ENCODE data around the gene SNRNP48. TPM values are rescaled to one million over a fixed set of nuclear protein-coding genes. Genes with fewer than 3 reads are reported as not detected.

Gene SNRNP48
- total RNA-seq, 3 donors from 2014 or later: 13.9 to 20.9 (median 15.4) TPM

- intact Hi-C loops (cut with DNase I; ENCODE audit: low total_unique reads): no loop called here
- Histone ChIP-seq H3K27me3 (no peaks in the 10 kb centered on the region), H3K27ac (no peak overlapping the region), H3K36me3 (no peaks in the 10 kb centered on the region), H3K4me1 (no peaks in the 10 kb centered on the region), H3K9me3 (no peaks in the 10 kb centered on the region), H3K4me3 (no peak overlapping the region)
- no peak for DNase-seq (ENCODE audit: low spot score in 2 of 2)
- no peak for TF ChIP-seq POLR2AphosphoS5 (IDR thresholded peaks at IDR 0.05)
- no peak for TF ChIP-seq POLR2A (IDR thresholded peaks at IDR 0.05)
- no peak for TF ChIP-seq CTCF (IDR thresholded peaks at IDR 0.05)
Observed at GRCh38 chr6:7652957-7653356, 63.0 kb downstream of the SNRNP48 start.

DNA sequence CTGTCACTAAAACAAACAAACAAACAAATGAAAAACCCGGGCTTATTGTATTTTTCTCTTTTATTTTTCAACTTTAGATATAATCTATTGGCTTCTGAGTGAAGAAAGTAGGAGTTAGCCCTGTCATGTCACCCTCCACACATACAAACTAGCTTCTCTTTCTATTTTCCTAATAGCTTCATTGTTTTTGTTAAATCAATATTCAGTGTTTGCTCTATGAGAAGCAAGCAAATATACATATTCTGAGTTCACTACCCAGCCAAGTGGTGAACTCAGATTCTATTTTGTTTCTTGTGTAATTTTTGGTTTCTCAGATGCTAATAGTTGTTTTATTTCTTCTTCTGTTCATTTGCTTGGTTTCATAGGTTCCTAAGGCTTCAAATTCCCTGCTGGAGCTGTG lies 66.4 kb downstream of the SNRNP48 start:
- no peaks in the 10 kb centered on the region for H3K9me3 ChIP-seq
- DNase-seq (ENCODE audit: low spot score in 2 of 2): no peak
- H3K27me3 ChIP-seq: peaks cover 0 to 2% of the 10 kb centered on the region in 2 donors
- intact Hi-C loops (cut with DNase I; ENCODE audit: low total_unique reads): no loop called here
- H3K27ac ChIP-seq: no peak overlapping the region
- no peak overlapping the region for H3K4me3 ChIP-seq
- no peak for TF ChIP-seq CTCF (IDR thresholded peaks at IDR 0.05)
- no peak for TF ChIP-seq POLR2AphosphoS5 (IDR thresholded peaks at IDR 0.05)
- TF ChIP-seq POLR2A (IDR thresholded peaks at IDR 0.05): no peak
- H3K4me1 ChIP-seq: no peaks in the 10 kb centered on the region
- H3K36me3 ChIP-seq: no peaks in the 10 kb centered on the region

- intact Hi-C loops (cut with DNase I; ENCODE audit: low total_unique reads): no loop called here
- Histone ChIP-seq H3K4me1 (no peaks in the 10 kb centered on the region), H3K4me3 (no peak overlapping the region), H3K27me3 (peaks cover 0 to 2% of the 10 kb centered on the region in 2 donors), H3K27ac (no peak overlapping the region), H3K36me3 (no peaks in the 10 kb centered on the region), H3K9me3 (no peaks in the 10 kb centered on the region)
- TF ChIP-seq POLR2A (IDR thresholded peaks at IDR 0.05) (no peak), POLR2AphosphoS5 (IDR thresholded peaks at IDR 0.05) (no peak), CTCF (IDR thresholded peaks at IDR 0.05) (no peak)
- no peak for DNase-seq (ENCODE audit: low spot score in 2 of 2)
Observed at GRCh38 chr6:7658543-7658942, 68.5 kb downstream of the SNRNP48 start.

DNA sequence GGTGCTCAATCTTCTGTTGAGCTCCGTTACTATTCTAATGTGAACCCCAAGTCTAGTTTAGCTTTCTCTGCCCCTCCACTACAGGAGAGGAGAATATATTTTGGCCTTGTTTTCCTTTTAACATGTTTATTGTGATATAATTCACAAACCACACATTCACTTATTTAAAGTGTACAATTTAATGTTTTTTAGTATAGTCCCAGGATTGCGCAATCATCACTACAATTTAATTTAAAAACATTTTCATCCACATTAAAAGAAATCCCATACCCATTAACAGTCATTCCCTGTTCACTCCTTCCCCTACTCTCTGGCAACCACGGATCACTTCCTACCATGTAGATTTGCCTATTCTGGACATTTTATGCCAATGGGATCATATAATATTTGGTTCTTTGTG lies 71.4 kb downstream of the SNRNP48 start:
- Histone ChIP-seq H3K9me3 (peaks cover 0 to 4% of the 10 kb centered on the region in 2 donors), H3K4me3 (no peak overlapping the region), H3K27me3 (peaks cover 0 to 2% of the 10 kb centered on the region in 2 donors), H3K27ac (no peak overlapping the region), H3K36me3 (no peaks in the 10 kb centered on the region), H3K4me1 (no peaks in the 10 kb centered on the region)
- no peak for DNase-seq (ENCODE audit: low spot score in 2 of 2)
- intact Hi-C loops (cut with DNase I; ENCODE audit: low total_unique reads): no loop called here
- TF ChIP-seq POLR2AphosphoS5 (IDR thresholded peaks at IDR 0.05) (no peak), POLR2A (IDR thresholded peaks at IDR 0.05) (no peak), CTCF (IDR thresholded peaks at IDR 0.05) (no peak)

Other genes starting within 250 kb of the SNRNP48 start
- gene CAGE1, start 200.5 kb upstream of the SNRNP48 start, total RNA-seq: not detected
- gene RIOK1, start 200.4 kb upstream of the SNRNP48 start, total RNA-seq: 10 to 100 TPM; 15.8 to 38.6 (median 26.9) TPM
- gene DSP, start 48.5 kb upstream of the SNRNP48 start, total RNA-seq: 100 to 1,000 TPM in 1 of 3 donors, 10 to 100 TPM in 1, 1 to 10 TPM in 1; 2.1 to 165 (median 95.4) TPM
- 10 to 100 TPM in 1 of 3 donors, 1 to 10 TPM in 2; 3.5 to 11.1 (median 6.2) TPM for gene BMP6, start 135.9 kb downstream of the SNRNP48 start, total RNA-seq

Measured in breast epithelium (tissue), 4 donors.